ENCODE measurements around the gene PARP15.

The PARP15 gene

GRCh38 chr3:122581622-122582021 is 4.2 kb downstream of the PARP15 start:
- peaks cover 7% of the 10 kb centered on the region in 2 donors for H3K9me3 Mint-ChIP-seq
- H3K27me3 Mint-ChIP-seq: no peaks in the 10 kb centered on the region
- H3K36me3 Mint-ChIP-seq (ENCODE audit: insufficient read depth): peaks cover 9% of the 10 kb centered on the region
- no peak for DNase-seq
- H3K4me1 Mint-ChIP-seq (ENCODE audit: low read depth in 2 of 2): peaks cover 18 to 42% of the 10 kb centered on the region in 2 donors
- H3K4me3 Mint-ChIP-seq: no peak overlapping the region
- no peak overlapping the region for H3K27ac Mint-ChIP-seq
- ATAC-seq (replicated peaks): no peak

GRCh38 chr3:122582390-122582789 is 4.9 kb downstream of the PARP15 start:
- H3K4me1 Mint-ChIP-seq (ENCODE audit: low read depth in 2 of 2): peaks cover 16 to 41% of the 10 kb centered on the region in 2 donors
- no peak overlapping the region for H3K4me3 Mint-ChIP-seq
- peaks cover 7% of the 10 kb centered on the region in 2 donors for H3K9me3 Mint-ChIP-seq
- ATAC-seq (replicated peaks) (no peak), DNase-seq (no peak)
- no peaks in the 10 kb centered on the region for H3K27me3 Mint-ChIP-seq
- H3K27ac Mint-ChIP-seq: peak overlapping the region in 1 of 2 donors; percentile 47
- H3K36me3 Mint-ChIP-seq (ENCODE audit: insufficient read depth): peaks cover 7% of the 10 kb centered on the region

- H3K4me3 Mint-ChIP-seq: no peak overlapping the region
- peaks cover 5 to 7% of the 10 kb centered on the region in 2 donors for H3K9me3 Mint-ChIP-seq
- H3K36me3 Mint-ChIP-seq (ENCODE audit: insufficient read depth): peaks cover 5% of the 10 kb centered on the region
- peaks cover 17 to 42% of the 10 kb centered on the region in 2 donors for H3K4me1 Mint-ChIP-seq (ENCODE audit: low read depth in 2 of 2)
- no peak overlapping the region for H3K27ac Mint-ChIP-seq
- ATAC-seq (replicated peaks) (no peak), DNase-seq (no peak)
- H3K27me3 Mint-ChIP-seq: no peaks in the 10 kb centered on the region
Measured at GRCh38 chr3:122586098-122586497, 8.6 kb downstream of the PARP15 start.

- Mint-ChIP-seq H3K27ac (peak overlapping the region in 1 of 2 donors; percentile 25), H3K9me3 (peaks cover 0 to 2% of the 10 kb centered on the region in 2 donors), H3K4me3 (no peak overlapping the region), H3K4me1 (ENCODE audit: low read depth in 2 of 2) (peaks cover 15 to 38% of the 10 kb centered on the region in 2 donors), H3K36me3 (ENCODE audit: insufficient read depth) (peaks cover 5% of the 10 kb centered on the region), H3K27me3 (no peaks in the 10 kb centered on the region)
- ATAC-seq (replicated peaks) (no peak), DNase-seq (no peak)
Measured at GRCh38 chr3:122586773-122587485, 9.5 kb downstream of the PARP15 start.

GRCh38 chr3:122587572-122587971 is 10.1 kb downstream of the PARP15 start:
- Mint-ChIP-seq H3K27ac (peak overlapping the region in 1 of 2 donors; percentile 84), H3K4me1 (ENCODE audit: low read depth in 2 of 2) (peaks cover 15 to 38% of the 10 kb centered on the region in 2 donors), H3K4me3 (no peak overlapping the region), H3K27me3 (no peaks in the 10 kb centered on the region), H3K36me3 (ENCODE audit: insufficient read depth) (peaks cover 5% of the 10 kb centered on the region), H3K9me3 (no peaks in the 10 kb centered on the region)
- ATAC-seq (replicated peaks): no peak
- DNase-seq: no peak

- Mint-ChIP-seq H3K4me1 (ENCODE audit: low read depth in 2 of 2) (peaks cover 13 to 44% of the 10 kb centered on the region in 2 donors), H3K27me3 (no peaks in the 10 kb centered on the region), H3K27ac (peak overlapping the region in 1 of 2 donors; percentile 28), H3K36me3 (ENCODE audit: insufficient read depth) (peaks cover 2% of the 10 kb centered on the region), H3K4me3 (no peak overlapping the region), H3K9me3 (no peaks in the 10 kb centered on the region)
- no peak for ATAC-seq (replicated peaks)
- no peak for DNase-seq
Measured at GRCh38 chr3:122589297-122589696, 11.8 kb downstream of the PARP15 start.

GRCh38 chr3:122590610-122591009 is 13.2 kb downstream of the PARP15 start:
- ATAC-seq (replicated peaks) (no peak), DNase-seq (no peak)
- H3K4me1 Mint-ChIP-seq (ENCODE audit: low read depth in 2 of 2): peaks cover 13 to 38% of the 10 kb centered on the region in 2 donors
- no peaks in the 10 kb centered on the region for H3K36me3 Mint-ChIP-seq (ENCODE audit: insufficient read depth)
- H3K27ac Mint-ChIP-seq: peak overlapping the region in 1 of 2 donors; percentile 38
- no peaks in the 10 kb centered on the region for H3K27me3 Mint-ChIP-seq
- no peaks in the 10 kb centered on the region for H3K9me3 Mint-ChIP-seq
- H3K4me3 Mint-ChIP-seq: no peak overlapping the region

- DNase-seq (no peak), ATAC-seq (replicated peaks) (no peak)
- Mint-ChIP-seq H3K9me3 (no peaks in the 10 kb centered on the region), H3K27ac (peak overlapping the region in 1 of 2 donors; percentile 5), H3K27me3 (no peaks in the 10 kb centered on the region), H3K36me3 (ENCODE audit: insufficient read depth) (no peaks in the 10 kb centered on the region), H3K4me3 (no peak overlapping the region), H3K4me1 (ENCODE audit: low read depth in 2 of 2) (peaks cover 7 to 19% of the 10 kb centered on the region in 2 donors)
Measured at GRCh38 chr3:122594025-122594424, 16.6 kb downstream of the PARP15 start.

- no peaks in the 10 kb centered on the region for H3K27me3 Mint-ChIP-seq
Measured at GRCh38 chr3:122598151-122598550, 20.7 kb downstream of the PARP15 start.

GRCh38 chr3:122598556-122598955 is 21.1 kb downstream of the PARP15 start:
- DNase-seq (no peak), ATAC-seq (replicated peaks) (no peak)
- Mint-ChIP-seq H3K27me3 (no peaks in the 10 kb centered on the region), H3K36me3 (ENCODE audit: insufficient read depth) (no peaks in the 10 kb centered on the region), H3K4me1 (ENCODE audit: low read depth in 2 of 2) (peaks cover 13 to 24% of the 10 kb centered on the region in 2 donors), H3K4me3 (no peak overlapping the region), H3K9me3 (no peaks in the 10 kb centered on the region), H3K27ac (no peak overlapping the region)

More at GRCh38 chr3:122598151-122598550, 20.7 kb downstream of the PARP15 start:
- Mint-ChIP-seq H3K36me3 (ENCODE audit: insufficient read depth) (no peaks in the 10 kb centered on the region), H3K4me1 (ENCODE audit: low read depth in 2 of 2) (peaks cover 13 to 24% of the 10 kb centered on the region in 2 donors), H3K27ac (no peak overlapping the region), H3K4me3 (no peak overlapping the region), H3K9me3 (no peaks in the 10 kb centered on the region)
- DNase-seq: no peak
- no peak for ATAC-seq (replicated peaks)

- Mint-ChIP-seq H3K27ac (peak overlapping the region in 1 of 2 donors; percentile 19), H3K27me3 (no peaks in the 10 kb centered on the region), H3K36me3 (ENCODE audit: insufficient read depth) (no peaks in the 10 kb centered on the region), H3K4me3 (no peak overlapping the region), H3K9me3 (no peaks in the 10 kb centered on the region), H3K4me1 (ENCODE audit: low read depth in 2 of 2) (peaks cover 15 to 22% of the 10 kb centered on the region in 2 donors)
- ATAC-seq (replicated peaks) (no peak), DNase-seq (no peak)
Measured at GRCh38 chr3:122602011-122602710, 24.7 kb downstream of the PARP15 start.

- DNase-seq (no peak), ATAC-seq (replicated peaks) (no peak)
- Mint-ChIP-seq H3K4me3 (no peak overlapping the region), H3K36me3 (ENCODE audit: insufficient read depth) (peaks cover under 1% of the 10 kb centered on the region), H3K4me1 (ENCODE audit: low read depth in 2 of 2) (peaks cover 15 to 28% of the 10 kb centered on the region in 2 donors), H3K27ac (peak overlapping the region in 1 of 2 donors; percentile 52), H3K9me3 (no peaks in the 10 kb centered on the region), H3K27me3 (no peaks in the 10 kb centered on the region)
Measured at GRCh38 chr3:122603056-122603455, 25.6 kb downstream of the PARP15 start.

GRCh38 chr3:122606330-122606729 is 28.9 kb downstream of the PARP15 start:
- no peak for DNase-seq
- H3K27me3 Mint-ChIP-seq: no peaks in the 10 kb centered on the region
- no peaks in the 10 kb centered on the region for H3K9me3 Mint-ChIP-seq
- H3K4me1 Mint-ChIP-seq (ENCODE audit: low read depth in 2 of 2): peaks cover 11 to 42% of the 10 kb centered on the region in 2 donors
- H3K36me3 Mint-ChIP-seq (ENCODE audit: insufficient read depth): peaks cover 7% of the 10 kb centered on the region
- no peak overlapping the region for H3K4me3 Mint-ChIP-seq
- H3K27ac Mint-ChIP-seq: peak overlapping the region; percentile 2 to 53
- ATAC-seq (replicated peaks): no peak

GRCh38 chr3:122608916-122609315 is 31.5 kb downstream of the PARP15 start:
- H3K9me3 Mint-ChIP-seq: no peaks in the 10 kb centered on the region
- H3K27ac Mint-ChIP-seq: peak overlapping the region; percentile 65 to 96
- ATAC-seq (replicated peaks) (no peak), DNase-seq (no peak)
- no peak overlapping the region for H3K4me3 Mint-ChIP-seq
- H3K36me3 Mint-ChIP-seq (ENCODE audit: insufficient read depth): peaks cover 22% of the 10 kb centered on the region
- no peaks in the 10 kb centered on the region for H3K27me3 Mint-ChIP-seq
- H3K4me1 Mint-ChIP-seq (ENCODE audit: low read depth in 2 of 2): peaks cover 8 to 30% of the 10 kb centered on the region in 2 donors

All from effector memory CD8-positive, alpha-beta T cell (primary cell).